ENCODE data around the gene ACACA. TPM values are rescaled to one million over a fixed set of nuclear protein-coding genes. Genes with fewer than 3 reads are reported as not detected.

The ACACA gene
- total and polyA plus RNA-seq, 12 donors, result 5.6 to 28.0 (median 16.2) TPM

- TF ChIP-seq, protein P1, sequence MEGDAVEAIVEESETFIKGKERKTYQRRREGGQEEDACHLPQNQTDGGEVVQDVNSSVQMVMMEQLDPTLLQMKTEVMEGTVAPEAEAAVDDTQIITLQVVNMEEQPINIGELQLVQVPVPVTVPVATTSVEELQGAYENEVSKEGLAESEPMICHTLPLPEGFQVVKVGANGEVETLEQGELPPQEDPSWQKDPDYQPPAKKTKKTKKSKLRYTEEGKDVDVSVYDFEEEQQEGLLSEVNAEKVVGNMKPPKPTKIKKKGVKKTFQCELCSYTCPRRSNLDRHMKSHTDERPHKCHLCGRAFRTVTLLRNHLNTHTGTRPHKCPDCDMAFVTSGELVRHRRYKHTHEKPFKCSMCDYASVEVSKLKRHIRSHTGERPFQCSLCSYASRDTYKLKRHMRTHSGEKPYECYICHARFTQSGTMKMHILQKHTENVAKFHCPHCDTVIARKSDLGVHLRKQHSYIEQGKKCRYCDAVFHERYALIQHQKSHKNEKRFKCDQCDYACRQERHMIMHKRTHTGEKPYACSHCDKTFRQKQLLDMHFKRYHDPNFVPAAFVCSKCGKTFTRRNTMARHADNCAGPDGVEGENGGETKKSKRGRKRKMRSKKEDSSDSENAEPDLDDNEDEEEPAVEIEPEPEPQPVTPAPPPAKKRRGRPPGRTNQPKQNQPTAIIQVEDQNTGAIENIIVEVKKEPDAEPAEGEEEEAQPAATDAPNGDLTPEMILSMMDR (IDR thresholded peaks at IDR 0.05), result no peak
- DNase-seq (no peak), ATAC-seq (no peak)
- 80 to 86% methylated on average over 2 of the region's 2 CpGs for WGBS, 2 donors
- intact Hi-C loops (cut with DNase I), result loop anchor here in 1 of 10 donors (10.0 kb wide), 1 partner anchor 579 kb away; no protein-coding TSS in a partner anchor
- Histone ChIP-seq H3K36me3 (peaks cover 0 to 43% (median 0%) of the 10 kb centered on the region in 9 donors), H3K9me3 (no peaks in the 10 kb centered on the region), H3K4me3 (no peak overlapping the region), H3K27me3 (no peaks in the 10 kb centered on the region), H3K4me1 (peaks cover 0 to 11% (median 0%) of the 10 kb centered on the region in 9 donors), H3K27ac (no peak overlapping the region)
Observed at GRCh38 chr17:37213927-37214326, 192.7 kb downstream of the ACACA start.

GRCh38 chr17:37212179-37212578, 194.5 kb downstream of the ACACA start:
- WGBS, 2 donors, result 69 to 73% methylated on average over 2 of the region's 2 CpGs
- no peaks in the 10 kb centered on the region for H3K9me3 ChIP-seq
- no peak overlapping the region for H3K4me3 ChIP-seq
- no peak overlapping the region for H3K27ac ChIP-seq
- DNase-seq (no peak), ATAC-seq (no peak)
- H3K27me3 ChIP-seq, result no peaks in the 10 kb centered on the region
- peaks cover 0 to 11% (median 0%) of the 10 kb centered on the region in 9 donors for H3K4me1 ChIP-seq
- TF ChIP-seq, protein P1 (IDR thresholded peaks at IDR 0.05), result no peak
- intact Hi-C loops (cut with DNase I), result loop anchor here in 1 of 10 donors (10.0 kb wide), 1 partner anchor 577 kb away; no protein-coding TSS in a partner anchor
- peaks cover 0 to 42% (median 0%) of the 10 kb centered on the region in 9 donors for H3K36me3 ChIP-seq

GRCh38 chr17:37211136-37211535, 195.5 kb downstream of the ACACA start:
- peaks cover 0 to 11% (median 0%) of the 10 kb centered on the region in 9 donors for H3K4me1 ChIP-seq
- DNase-seq, result no peak
- H3K27me3 ChIP-seq, result no peaks in the 10 kb centered on the region
- H3K9me3 ChIP-seq, result no peaks in the 10 kb centered on the region
- no peak for ATAC-seq
- TF ChIP-seq, protein P1 (IDR thresholded peaks at IDR 0.05), result no peak
- H3K27ac ChIP-seq, result no peak overlapping the region
- H3K4me3 ChIP-seq, result no peak overlapping the region
- WGBS, 2 donors, result 67 to 79% methylated on average over 2 of the region's 2 CpGs
- intact Hi-C loops (cut with DNase I), result loop anchor here in 1 of 10 donors (10.0 kb wide), 1 partner anchor 576 kb away; no protein-coding TSS in a partner anchor
- H3K36me3 ChIP-seq, result peaks cover 0 to 46% (median 0%) of the 10 kb centered on the region in 9 donors

DNA sequence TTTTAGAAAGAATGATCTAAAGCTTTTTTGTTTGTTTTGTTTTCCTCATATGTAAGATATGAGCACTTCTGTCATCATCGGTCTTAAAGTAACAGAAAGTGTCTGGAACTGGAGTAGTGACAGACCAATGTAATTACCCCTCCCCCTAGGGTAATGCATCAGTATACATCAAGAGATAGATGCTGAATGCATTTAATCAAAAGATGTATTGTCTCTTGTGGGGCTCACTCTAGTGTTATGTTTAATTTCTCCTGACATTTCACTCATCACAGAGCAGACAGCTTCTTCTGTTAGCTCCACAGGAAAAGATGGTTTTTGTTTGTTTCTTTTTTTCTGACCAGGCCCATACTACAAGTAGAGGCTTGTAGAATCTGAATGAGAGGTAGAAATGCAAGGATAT, 199.5 kb downstream of the ACACA start:
- TF ChIP-seq, protein P1 (IDR thresholded peaks at IDR 0.05), result no peak
- ATAC-seq, result no peak

More for the DNA sequence above, 199.5 kb downstream of the ACACA start:
- no peak overlapping the region for H3K4me3 ChIP-seq
- no peak overlapping the region for H3K27ac ChIP-seq
- no peaks in the 10 kb centered on the region for H3K27me3 ChIP-seq
- no peak for DNase-seq
- intact Hi-C loops (cut with DNase I), result no loop called here
- 89 to 91% methylated on average over 1 of the region's 1 CpG for WGBS, 2 donors
- H3K4me1 ChIP-seq, result no peaks in the 10 kb centered on the region
- no peaks in the 10 kb centered on the region for H3K9me3 ChIP-seq
- H3K36me3 ChIP-seq, result peaks cover 0 to 73% (median 14%) of the 10 kb centered on the region in 9 donors

Measured in heart right ventricle (tissue), 16 donors.